C4-2B (cell line): Measurements from ENCODE around the gene FBLIM1.

Experiments used
- ZFX ChIP-seq: fragments of 450-650 bp; IDR thresholded peaks from 2 replicates; pipeline ENCODE4 v1.6.1; 2017
- TF ChIP-seq, protein P1 (sequence below): fragments of 450-650 bp; conservative IDR thresholded peaks from 2 replicates; pipeline ENCODE4 v1.5.1; 2017; ENCODE audit warnings: mild to moderate bottlenecking

DNA sequence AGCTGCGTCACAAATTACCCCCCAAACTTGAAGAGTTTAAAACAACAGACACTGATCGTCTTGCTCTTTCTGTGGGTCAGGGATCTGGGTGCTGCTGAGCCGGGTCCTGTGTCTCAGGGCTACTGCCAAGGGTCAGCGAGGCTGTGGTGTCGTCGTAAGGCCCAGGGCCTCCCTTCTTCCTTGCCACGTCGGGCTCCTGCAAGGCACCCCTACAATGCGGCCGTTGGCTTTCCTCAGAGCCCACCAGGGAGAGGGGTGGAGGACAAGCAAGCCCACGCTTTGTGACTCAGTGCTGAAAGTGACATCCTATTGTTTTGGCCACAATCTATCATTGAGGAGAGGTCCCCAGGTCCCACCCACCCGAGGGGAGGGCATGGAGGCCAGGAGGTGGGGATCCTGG lies 7.7 kb upstream of the FBLIM1 start:
- TF ChIP-seq, protein P1, sequence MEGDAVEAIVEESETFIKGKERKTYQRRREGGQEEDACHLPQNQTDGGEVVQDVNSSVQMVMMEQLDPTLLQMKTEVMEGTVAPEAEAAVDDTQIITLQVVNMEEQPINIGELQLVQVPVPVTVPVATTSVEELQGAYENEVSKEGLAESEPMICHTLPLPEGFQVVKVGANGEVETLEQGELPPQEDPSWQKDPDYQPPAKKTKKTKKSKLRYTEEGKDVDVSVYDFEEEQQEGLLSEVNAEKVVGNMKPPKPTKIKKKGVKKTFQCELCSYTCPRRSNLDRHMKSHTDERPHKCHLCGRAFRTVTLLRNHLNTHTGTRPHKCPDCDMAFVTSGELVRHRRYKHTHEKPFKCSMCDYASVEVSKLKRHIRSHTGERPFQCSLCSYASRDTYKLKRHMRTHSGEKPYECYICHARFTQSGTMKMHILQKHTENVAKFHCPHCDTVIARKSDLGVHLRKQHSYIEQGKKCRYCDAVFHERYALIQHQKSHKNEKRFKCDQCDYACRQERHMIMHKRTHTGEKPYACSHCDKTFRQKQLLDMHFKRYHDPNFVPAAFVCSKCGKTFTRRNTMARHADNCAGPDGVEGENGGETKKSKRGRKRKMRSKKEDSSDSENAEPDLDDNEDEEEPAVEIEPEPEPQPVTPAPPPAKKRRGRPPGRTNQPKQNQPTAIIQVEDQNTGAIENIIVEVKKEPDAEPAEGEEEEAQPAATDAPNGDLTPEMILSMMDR, result no peak
- TF ChIP-seq ZFX, result no peak
